A549 treated with dexamethasone at 1 μM for 4 hours (cell line): ENCODE data around the gene MAMDC2. TPM values are rescaled to one million over a fixed set of nuclear protein-coding genes. Genes with fewer than 3 reads are reported as not detected.

Experiments used
- total RNA-seq: library from RNA; stranded (reverse); fragments of 200-300 nt; extraction: Qiagen RNA extraction; gene quantifications from 5 replicates; pipeline ENCODE4 v1.2.3, GENCODE V29; 2022

The MAMDC2 gene, protein sequence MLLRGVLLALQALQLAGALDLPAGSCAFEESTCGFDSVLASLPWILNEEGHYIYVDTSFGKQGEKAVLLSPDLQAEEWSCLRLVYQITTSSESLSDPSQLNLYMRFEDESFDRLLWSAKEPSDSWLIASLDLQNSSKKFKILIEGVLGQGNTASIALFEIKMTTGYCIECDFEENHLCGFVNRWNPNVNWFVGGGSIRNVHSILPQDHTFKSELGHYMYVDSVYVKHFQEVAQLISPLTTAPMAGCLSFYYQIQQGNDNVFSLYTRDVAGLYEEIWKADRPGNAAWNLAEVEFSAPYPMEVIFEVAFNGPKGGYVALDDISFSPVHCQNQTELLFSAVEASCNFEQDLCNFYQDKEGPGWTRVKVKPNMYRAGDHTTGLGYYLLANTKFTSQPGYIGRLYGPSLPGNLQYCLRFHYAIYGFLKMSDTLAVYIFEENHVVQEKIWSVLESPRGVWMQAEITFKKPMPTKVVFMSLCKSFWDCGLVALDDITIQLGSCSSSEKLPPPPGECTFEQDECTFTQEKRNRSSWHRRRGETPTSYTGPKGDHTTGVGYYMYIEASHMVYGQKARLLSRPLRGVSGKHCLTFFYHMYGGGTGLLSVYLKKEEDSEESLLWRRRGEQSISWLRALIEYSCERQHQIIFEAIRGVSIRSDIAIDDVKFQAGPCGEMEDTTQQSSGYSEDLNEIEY
- total RNA-seq, result 0.20 to 0.34 TPM (median 0.27 TPM) in 5 replicates

DNA sequence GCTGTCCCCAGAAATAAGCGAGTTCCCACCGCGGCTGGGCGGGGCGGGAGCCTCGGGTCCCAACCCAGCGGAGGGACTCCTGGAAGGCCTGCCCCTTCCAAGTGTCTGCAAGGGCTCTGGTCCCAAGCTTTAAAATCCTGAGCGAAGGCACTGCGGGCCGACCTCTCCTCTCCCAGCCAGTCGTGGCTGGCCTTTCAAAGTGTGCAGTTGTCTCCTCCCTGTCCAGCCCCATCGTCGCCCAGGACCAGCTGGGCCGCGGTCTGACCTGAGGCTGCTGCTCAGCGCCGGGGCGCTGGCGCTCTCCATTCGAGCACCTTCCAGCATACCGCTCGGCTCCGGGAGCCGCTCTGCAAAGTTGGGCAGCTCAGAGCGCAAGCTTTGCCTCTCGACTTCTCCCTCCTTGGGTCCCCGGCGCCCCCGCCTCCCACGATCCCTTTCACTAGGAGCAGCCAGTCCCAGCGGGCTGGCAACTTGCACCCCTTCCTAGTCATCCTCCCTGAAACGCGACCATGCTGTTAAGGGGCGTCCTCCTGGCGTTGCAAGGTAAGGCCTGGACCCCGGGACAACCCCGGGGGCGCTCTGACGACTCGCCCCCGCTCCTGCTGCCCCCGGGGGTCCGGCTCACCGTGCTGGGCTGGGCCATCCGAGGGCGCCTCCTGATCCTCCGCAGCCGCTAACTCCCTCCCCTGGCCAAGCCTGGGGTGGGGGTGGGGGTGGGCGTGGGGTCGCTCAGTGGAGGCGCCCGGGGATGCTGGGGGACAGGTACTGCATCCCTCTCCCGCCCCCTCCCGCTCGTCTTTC is at the start of gene MAMDC2:
MAMDC2 (plus strand) TSS at position 160 of the 801 bp plus-strand sequence; CDS start at position 510, 350 bp downstream.

DNA sequence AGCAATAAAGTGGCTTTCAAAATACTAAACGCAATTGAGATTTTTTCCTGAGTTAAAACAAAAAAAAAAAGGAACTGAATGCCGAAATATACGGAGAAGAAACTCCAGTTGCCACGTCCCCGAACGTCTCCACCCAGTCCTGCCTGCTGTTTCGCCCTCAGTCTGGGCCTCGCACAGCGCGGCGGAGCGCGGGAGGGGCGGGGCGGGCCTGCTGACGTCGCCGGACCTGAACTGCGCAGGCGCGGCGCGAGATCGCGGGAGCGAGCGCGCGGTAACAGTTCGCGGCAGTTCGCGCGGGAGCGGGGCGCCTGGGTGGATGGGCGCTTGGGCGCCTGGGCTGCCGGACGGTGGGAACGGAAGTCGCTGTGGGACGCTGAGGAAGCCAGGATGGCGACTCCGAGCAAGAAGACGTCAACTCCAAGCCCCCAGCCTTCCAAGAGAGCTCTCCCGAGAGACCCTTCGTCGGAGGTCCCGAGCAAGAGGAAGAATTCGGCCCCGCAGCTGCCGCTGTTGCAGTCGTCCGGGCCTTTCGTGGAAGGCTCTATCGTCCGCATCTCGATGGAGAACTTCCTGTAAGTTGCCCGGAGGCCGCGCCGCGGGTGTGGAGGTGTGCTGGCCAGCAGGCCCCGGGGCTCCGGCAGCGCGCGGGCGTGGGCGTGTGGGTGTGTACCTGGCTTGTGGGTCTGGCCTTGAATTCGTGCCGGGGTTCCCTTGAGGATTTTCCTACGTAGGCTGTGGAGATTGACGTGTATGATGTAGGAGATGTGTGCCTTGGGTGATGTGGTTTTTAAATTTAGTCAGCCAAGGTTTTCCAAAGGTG is 215.3 kb downstream of the MAMDC2 start, which contains the start of gene SMC5:
SMC5 (plus strand) TSS at position 287 of the 820 bp plus-strand sequence; CDS start at position 388, 101 bp downstream.

Other genes starting within 250 kb of the MAMDC2 start
- not detected in 5 replicates for gene CFAP95, start 223.0 kb upstream of the MAMDC2 start, total RNA-seq
- 12.3 to 20.5 TPM (median 17.1 TPM) in 5 replicates for gene SMC5, start 215.1 kb downstream of the MAMDC2 start, total RNA-seq